ENCODE measurements around the gene CPEB3.
A peak's percentile ranks its signal among the peaks of the same experiment; 100 is the strongest.

CPEB3 gene

DNA sequence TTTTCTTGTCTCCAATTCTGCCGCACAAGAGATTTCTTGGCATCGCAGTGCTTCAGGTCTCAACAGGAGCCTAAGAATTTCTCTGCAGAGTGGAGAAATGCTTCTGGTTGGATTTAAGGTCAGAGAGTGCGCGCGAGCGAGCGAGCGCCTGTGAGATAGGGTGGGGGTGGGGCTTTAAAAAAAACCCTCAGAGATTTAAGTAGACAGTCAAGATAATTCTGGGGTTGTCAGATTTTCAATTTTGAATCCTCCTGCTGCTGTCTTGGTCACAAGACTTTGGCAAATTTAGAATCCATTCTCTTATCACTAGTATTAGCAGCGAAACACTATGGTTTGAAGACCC is 49.7 kb downstream of the CPEB3 start:
- DNase-seq (ENCODE audit: insufficient read length, low spot score) (no peak), FAIRE-seq (no peak)
- TF ChIP-seq POLR2AphosphoS5 (IDR thresholded peaks at IDR 0.05; ENCODE audit: low read depth, low read length) (no peak), PAX5 (IDR thresholded peaks at IDR 0.05; ENCODE audit: insufficient read depth, low read length, severe bottlenecking) (no peak)

- peak; percentile 99 for TF ChIP-seq POU2F2 (IDR thresholded peaks at IDR 0.05; ENCODE audit: low read depth, low read length)
- 0 out of 2 replicates have a peak, but pooled peaks have one; percentile 32 for TF ChIP-seq POLR2A (IDR thresholded peaks at IDR 0.05; ENCODE audit: low read depth, low read length)
- peak; percentile 69 for TF ChIP-seq SPI1 (IDR thresholded peaks at IDR 0.05; ENCODE audit: low read depth, low read length)
- TF ChIP-seq TAF1 (IDR thresholded peaks at IDR 0.05; ENCODE audit: low read depth, low read length) = 0 out of 2 replicates have a peak, but pooled peaks have one; percentile 51
- no peak for TF ChIP-seq PAX5 (IDR thresholded peaks at IDR 0.05; ENCODE audit: insufficient read depth, low read length, severe bottlenecking)
- no peak for TF ChIP-seq POLR2AphosphoS5 (IDR thresholded peaks at IDR 0.05; ENCODE audit: low read depth, low read length)
- FAIRE-seq = peak; percentile 82
- no peak for DNase-seq (ENCODE audit: insufficient read length, low spot score)
These were observed 50.4 kb downstream of the CPEB3 start for GRCh38 chr10:92240289-92241157.

DNA sequence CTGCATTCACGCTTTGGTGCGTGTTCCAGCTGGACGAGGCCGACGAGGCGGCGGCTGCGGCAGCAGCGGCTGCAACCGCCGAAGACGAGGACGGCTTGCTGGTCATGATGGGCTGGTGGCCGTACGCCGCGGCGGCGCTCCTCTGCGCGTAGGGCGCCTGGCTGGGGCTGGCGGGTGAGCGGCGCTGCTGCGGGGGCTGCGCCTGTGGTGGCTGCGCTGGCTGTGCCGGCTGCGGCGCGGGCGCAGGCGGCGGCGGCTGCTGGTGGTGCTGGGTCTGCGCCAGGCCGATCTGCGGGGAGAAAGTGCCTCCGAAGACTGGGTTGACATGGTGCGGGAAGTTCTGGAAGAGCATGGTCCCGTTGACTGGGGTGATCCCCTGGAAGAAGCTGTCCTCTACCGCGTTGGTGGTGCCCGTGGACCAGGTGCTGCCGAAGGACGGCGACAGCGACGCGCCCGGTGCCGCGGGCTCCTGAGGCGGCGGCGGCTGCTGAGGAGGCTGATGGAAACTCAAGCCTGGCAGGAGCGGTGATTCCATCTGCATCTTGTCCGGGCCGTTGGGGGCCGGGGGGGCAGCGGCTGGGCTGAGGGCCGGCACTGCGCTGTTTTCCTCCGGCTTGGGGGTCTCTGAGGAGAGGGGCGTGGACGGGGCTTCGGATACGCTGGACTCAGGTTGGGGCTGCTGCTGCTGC is 51.1 kb downstream of the CPEB3 start:
- TF ChIP-seq POLR2A (IDR thresholded peaks at IDR 0.05; ENCODE audit: low read depth, low read length) (no peak), TAF1 (IDR thresholded peaks at IDR 0.05; ENCODE audit: low read depth, low read length) (no peak), POLR2AphosphoS5 (IDR thresholded peaks at IDR 0.05; ENCODE audit: low read depth, low read length) (no peak), PAX5 (IDR thresholded peaks at IDR 0.05; ENCODE audit: insufficient read depth, low read length, severe bottlenecking) (no peak), POU2F2 (IDR thresholded peaks at IDR 0.05; ENCODE audit: low read depth, low read length) (no peak), SPI1 (IDR thresholded peaks at IDR 0.05; ENCODE audit: low read depth, low read length) (no peak)
- DNase-seq (ENCODE audit: insufficient read length, low spot score) = peak; percentile 40
- FAIRE-seq = peak; percentile 78

DNA sequence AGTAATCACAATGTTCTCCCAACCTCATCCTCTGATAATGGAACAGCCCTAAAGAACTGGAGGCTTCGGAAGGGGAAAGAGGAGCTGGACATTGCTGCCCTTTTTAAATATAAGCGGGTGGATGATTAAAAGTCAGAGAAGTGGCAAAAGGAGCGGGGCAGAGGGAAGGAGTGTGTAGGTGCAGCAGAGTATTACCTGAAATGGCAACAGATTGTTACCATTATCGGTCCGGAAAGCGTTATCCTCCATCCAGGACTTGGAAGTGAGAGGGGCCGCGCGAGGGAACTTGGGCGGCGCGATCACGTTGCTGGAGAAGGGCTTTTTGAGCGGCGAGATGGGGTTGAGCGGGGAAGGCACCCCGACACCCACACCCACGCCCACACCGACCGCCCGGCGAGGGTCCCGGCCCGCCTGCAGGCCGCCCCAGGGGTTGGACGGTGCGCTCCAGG is 51.7 kb downstream of the CPEB3 start:
- TF ChIP-seq TAF1 (IDR thresholded peaks at IDR 0.05; ENCODE audit: low read depth, low read length) = no peak
- no peak for TF ChIP-seq SPI1 (IDR thresholded peaks at IDR 0.05; ENCODE audit: low read depth, low read length)
- TF ChIP-seq PAX5 (IDR thresholded peaks at IDR 0.05; ENCODE audit: insufficient read depth, low read length, severe bottlenecking) = no peak
- TF ChIP-seq POLR2A (IDR thresholded peaks at IDR 0.05; ENCODE audit: low read depth, low read length) = no peak
- TF ChIP-seq POLR2AphosphoS5 (IDR thresholded peaks at IDR 0.05; ENCODE audit: low read depth, low read length) = no peak
- TF ChIP-seq POU2F2 (IDR thresholded peaks at IDR 0.05; ENCODE audit: low read depth, low read length) = no peak
- DNase-seq (ENCODE audit: insufficient read length, low spot score) (no peak), FAIRE-seq (no peak)

- no peak for DNase-seq (ENCODE audit: insufficient read length, low spot score)
- no peak for TF ChIP-seq PAX5 (IDR thresholded peaks at IDR 0.05; ENCODE audit: insufficient read depth, low read length, severe bottlenecking)
- no peak for TF ChIP-seq POU2F2 (IDR thresholded peaks at IDR 0.05; ENCODE audit: low read depth, low read length)
- TF ChIP-seq POLR2A (IDR thresholded peaks at IDR 0.05; ENCODE audit: low read depth, low read length) = no peak
- no peak for TF ChIP-seq POLR2AphosphoS5 (IDR thresholded peaks at IDR 0.05; ENCODE audit: low read depth, low read length)
- no peak for TF ChIP-seq TAF1 (IDR thresholded peaks at IDR 0.05; ENCODE audit: low read depth, low read length)
- TF ChIP-seq SPI1 (IDR thresholded peaks at IDR 0.05; ENCODE audit: low read depth, low read length) = no peak
- no peak for FAIRE-seq
These were observed 52.2 kb downstream of the CPEB3 start for GRCh38 chr10:92238586-92239098.

GRCh38 chr10:92238054-92238585 is 52.8 kb downstream of the CPEB3 start:
- DNase-seq (ENCODE audit: insufficient read length, low spot score) (no peak), FAIRE-seq (no peak)
- TF ChIP-seq POU2F2 (IDR thresholded peaks at IDR 0.05; ENCODE audit: low read depth, low read length) (no peak), POLR2A (IDR thresholded peaks at IDR 0.05; ENCODE audit: low read depth, low read length) (no peak), POLR2AphosphoS5 (IDR thresholded peaks at IDR 0.05; ENCODE audit: low read depth, low read length) (no peak), SPI1 (IDR thresholded peaks at IDR 0.05; ENCODE audit: low read depth, low read length) (no peak), TAF1 (IDR thresholded peaks at IDR 0.05; ENCODE audit: low read depth, low read length) (no peak), PAX5 (IDR thresholded peaks at IDR 0.05; ENCODE audit: insufficient read depth, low read length, severe bottlenecking) (no peak)

DNA sequence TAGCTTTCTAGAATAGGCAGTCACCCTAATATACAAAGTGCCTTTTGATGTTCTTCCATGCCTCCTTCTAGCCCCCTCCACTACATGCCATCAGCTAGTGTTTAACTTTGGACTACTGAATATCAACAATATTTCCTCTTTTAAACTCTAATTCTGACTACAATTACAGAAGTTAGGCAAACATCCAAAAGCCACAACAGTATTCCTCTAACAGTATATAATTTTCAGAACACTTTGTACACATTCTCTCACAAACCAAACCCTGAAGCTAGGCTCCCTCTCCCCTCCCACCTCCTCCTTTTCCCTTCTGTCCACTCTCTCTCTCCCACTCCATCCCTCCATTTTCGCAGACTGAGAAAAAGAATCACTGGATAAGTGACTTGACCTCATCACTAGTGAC is 59.7 kb downstream of the CPEB3 start:
- FAIRE-seq (no peak), DNase-seq (ENCODE audit: insufficient read length, low spot score) (no peak)
- no peak for TF ChIP-seq PAX5 (IDR thresholded peaks at IDR 0.05; ENCODE audit: insufficient read depth, low read length, severe bottlenecking)
- no peak for TF ChIP-seq POLR2AphosphoS5 (IDR thresholded peaks at IDR 0.05; ENCODE audit: low read depth, low read length)
- TF ChIP-seq POLR2A (IDR thresholded peaks at IDR 0.05; ENCODE audit: low read depth, low read length) = no peak
- TF ChIP-seq POU2F2 (IDR thresholded peaks at IDR 0.05; ENCODE audit: low read depth, low read length) = no peak
- no peak for TF ChIP-seq TAF1 (IDR thresholded peaks at IDR 0.05; ENCODE audit: low read depth, low read length)
- no peak for TF ChIP-seq SPI1 (IDR thresholded peaks at IDR 0.05; ENCODE audit: low read depth, low read length)

- FAIRE-seq (no peak), DNase-seq (ENCODE audit: insufficient read length, low spot score) (no peak)
- no peak for TF ChIP-seq PAX5 (IDR thresholded peaks at IDR 0.05; ENCODE audit: insufficient read depth, low read length, severe bottlenecking)
These were observed 68.1 kb downstream of the CPEB3 start for GRCh38 chr10:92222603-92223262.

DNA sequence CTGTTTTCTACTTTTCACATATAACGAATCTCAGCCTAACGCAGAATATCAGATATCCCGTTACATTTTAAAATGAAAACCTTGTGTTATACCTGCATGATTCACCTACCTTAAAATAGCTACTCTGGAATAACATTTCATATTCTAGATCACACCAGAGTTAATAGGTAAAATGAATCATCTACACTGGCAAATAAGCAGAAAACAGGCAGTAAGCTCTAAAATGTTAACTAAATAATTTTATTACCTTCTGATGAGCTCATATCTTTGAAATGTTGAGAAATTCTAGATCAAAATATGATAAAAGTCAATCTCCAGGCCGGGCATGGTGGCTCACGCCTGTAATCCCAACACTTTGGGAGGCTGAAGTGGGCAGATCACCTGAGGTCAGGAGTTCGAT is 71.3 kb downstream of the CPEB3 start:
- DNase-seq (ENCODE audit: insufficient read length, low spot score) (no peak), FAIRE-seq (no peak)
- TF ChIP-seq PAX5 (IDR thresholded peaks at IDR 0.05; ENCODE audit: insufficient read depth, low read length, severe bottlenecking) (no peak), POLR2A (IDR thresholded peaks at IDR 0.05; ENCODE audit: low read depth, low read length) (no peak), TAF1 (IDR thresholded peaks at IDR 0.05; ENCODE audit: low read depth, low read length) (no peak)

Data from GM12891 (cell line).